Esophagus squamous epithelium (tissue), 5 donors: ENCODE measurements around the gene UBA6. TPM values are rescaled to one million over a fixed set of nuclear protein-coding genes. Genes with fewer than 3 reads are reported as not detected.

Experiments used
- DNase-seq: peaks from one replicate; lab custom pipeline; 2025; lab: John Stamatoyannopoulos, UW
- H3K27ac ChIP-seq, 4 donors: fragments of 200-600 bp; sonication (generic); one replicate each; pipeline ENCODE4 v1.5.1; 2016 to 2019; ENCODE audit warnings: mild to moderate bottlenecking in 1 of 4
- H3K27me3 ChIP-seq, 4 donors: fragments of 200-600 bp; sonication (generic); 1 replicate in 3 of 4; 2 replicates in 1 of 4; pipeline versions ENCODE4 v1.5.1 to v1.6.0; 2017 to 2021; ENCODE audit warnings: antibody characterized with exemption in 1 of 4
- H3K36me3 ChIP-seq, 3 donors: fragments of 200-600 bp; sonication (generic); one replicate each; pipeline ENCODE4 v1.5.1; 2016 to 2019
- H3K4me1 ChIP-seq, 3 donors: fragments of 200-600 bp; sonication (generic); one replicate each; pipeline ENCODE4 v1.5.1; 2017 to 2019
- H3K4me3 ChIP-seq, 4 donors: fragments of 200-600 bp; sonication (generic); 1 replicate in 3 of 4; 2 replicates in 1 of 4; pipeline ENCODE4 v1.5.1; 2016 to 2019; ENCODE audit warnings: mild to moderate bottlenecking in 2 of 4, moderate library complexity in 1 of 4
- H3K9me3 ChIP-seq, 3 donors: fragments of 200-600 bp; sonication (generic); one replicate each; pipeline ENCODE4 v1.5.1; 2016 to 2019
- POLR2A ChIP-seq, 4 donors: fragments of 450-650 bp; IDR thresholded peaks; one replicate each; pipeline ENCODE4 v1.6.1; 2017; ENCODE audit warnings: antibody characterized with exemption in 4 of 4, mild to moderate bottlenecking in 4 of 4, moderate library complexity in 3 of 4
- WGBS, 2 donors: methylation state at CpG; one replicate each; pipeline ENCODE4 v1.1.5; 2018; 5-methylcytosine and 5-hydroxymethylcytosine counted together
- intact Hi-C: fragments of 100-400 bp; cut with DNase I; formaldehyde crosslinking; loops from one replicate; pipeline ENCODE4 v1.15.0; 2022
- small RNA-seq, 4 donors: library from RNA; depleted of rRNA; stranded (forward); fragments of <200 nt; gene quantifications; one replicate each; pipeline ENCODE3, GENCODE V24; 2016
- total RNA-seq, 4 donors: library from RNA; depleted of rRNA; stranded (reverse); fragments of >200 nt; gene quantifications; one replicate each; pipeline ENCODE4 v1.1.0, GENCODE V29; 2016
- TF ChIP-seq, protein P1 (sequence below), 6 experiments: fragments of 450-650 bp in 4 of 6; fragments of 200-600 bp in 2 of 6; sonication (generic) in 2 of 6; IDR thresholded peaks; one replicate each; pipeline ENCODE4 v1.5.1; 2016 to 2019; ENCODE audit warnings: antibody characterized with exemption in 6 of 6, mild to moderate bottlenecking in 4 of 6, moderate library complexity in 4 of 6
- donor health status: DM: yes; HTN: yes; CAD: no.

The UBA6 gene
- total RNA-seq, 4 donors from 2014 or later: 51.5 to 103 (median 87.8) TPM

DNA sequence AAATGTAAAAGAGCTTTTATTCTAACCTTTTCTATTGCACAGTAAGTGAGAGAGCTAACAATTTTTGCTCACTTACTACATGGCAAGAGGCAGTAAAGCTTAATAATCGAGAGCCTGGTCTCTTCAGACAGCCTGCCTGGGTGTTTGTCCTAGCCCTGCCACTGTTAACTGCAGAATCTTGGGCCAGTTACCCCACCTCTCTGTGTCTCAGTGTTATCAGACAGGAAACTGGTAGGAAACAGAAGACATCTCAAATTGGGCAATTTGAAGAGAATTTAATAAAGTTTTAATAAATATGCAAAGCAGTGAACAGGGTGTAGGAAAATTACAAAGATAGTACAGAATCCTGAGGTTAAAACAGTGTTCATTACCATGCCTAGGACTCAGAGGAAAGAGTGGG, 129.0 kb downstream of the UBA6 start:
- WGBS, 2 donors: 53 to 57% methylated on average over 1 of the region's 1 CpG
- intact Hi-C loops: no loop called here

DNA sequence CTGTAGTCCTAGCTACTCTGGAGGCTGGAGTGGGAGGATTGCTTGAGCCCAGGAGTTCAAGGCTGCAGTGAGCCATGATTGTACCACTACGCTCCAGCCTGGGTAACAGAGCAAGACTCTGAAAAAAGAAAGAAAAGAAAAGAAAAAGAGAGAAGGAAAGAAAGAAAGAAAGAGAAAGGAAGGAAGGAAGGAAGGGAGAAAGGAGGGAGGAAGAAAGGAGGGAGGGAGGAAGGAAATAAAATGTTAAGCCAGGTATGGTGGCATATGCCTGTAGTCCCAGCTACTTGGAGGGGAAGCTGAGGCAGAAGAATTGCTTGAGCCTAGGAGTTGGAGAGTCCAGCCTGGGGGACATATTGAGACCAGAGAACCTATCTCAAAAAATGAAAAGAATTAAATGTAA, 130.4 kb downstream of the UBA6 start:
- no peak overlapping the region for H3K4me3 ChIP-seq
- no peak overlapping the region for H3K27ac ChIP-seq
- peaks cover 0 to 8% (median 0%) of the 10 kb centered on the region in 3 donors for H3K4me1 ChIP-seq
- no peak for DNase-seq
- TF ChIP-seq, protein P1, sequence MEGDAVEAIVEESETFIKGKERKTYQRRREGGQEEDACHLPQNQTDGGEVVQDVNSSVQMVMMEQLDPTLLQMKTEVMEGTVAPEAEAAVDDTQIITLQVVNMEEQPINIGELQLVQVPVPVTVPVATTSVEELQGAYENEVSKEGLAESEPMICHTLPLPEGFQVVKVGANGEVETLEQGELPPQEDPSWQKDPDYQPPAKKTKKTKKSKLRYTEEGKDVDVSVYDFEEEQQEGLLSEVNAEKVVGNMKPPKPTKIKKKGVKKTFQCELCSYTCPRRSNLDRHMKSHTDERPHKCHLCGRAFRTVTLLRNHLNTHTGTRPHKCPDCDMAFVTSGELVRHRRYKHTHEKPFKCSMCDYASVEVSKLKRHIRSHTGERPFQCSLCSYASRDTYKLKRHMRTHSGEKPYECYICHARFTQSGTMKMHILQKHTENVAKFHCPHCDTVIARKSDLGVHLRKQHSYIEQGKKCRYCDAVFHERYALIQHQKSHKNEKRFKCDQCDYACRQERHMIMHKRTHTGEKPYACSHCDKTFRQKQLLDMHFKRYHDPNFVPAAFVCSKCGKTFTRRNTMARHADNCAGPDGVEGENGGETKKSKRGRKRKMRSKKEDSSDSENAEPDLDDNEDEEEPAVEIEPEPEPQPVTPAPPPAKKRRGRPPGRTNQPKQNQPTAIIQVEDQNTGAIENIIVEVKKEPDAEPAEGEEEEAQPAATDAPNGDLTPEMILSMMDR (IDR thresholded peaks at IDR 0.05): no peak
- TF ChIP-seq POLR2A (IDR thresholded peaks at IDR 0.05): no peak
- WGBS, 2 donors: 89 to 91% methylated on average over 1 of the region's 1 CpG
- intact Hi-C loops: no loop called here
- no peaks in the 10 kb centered on the region for H3K27me3 ChIP-seq
- H3K9me3 ChIP-seq: no peaks in the 10 kb centered on the region
- no peaks in the 10 kb centered on the region for H3K36me3 ChIP-seq

More for the DNA sequence above, 129.0 kb downstream of the UBA6 start:
- peaks cover 0 to 8% (median 0%) of the 10 kb centered on the region in 3 donors for H3K4me1 ChIP-seq
- H3K9me3 ChIP-seq: no peaks in the 10 kb centered on the region
- no peaks in the 10 kb centered on the region for H3K27me3 ChIP-seq
- H3K27ac ChIP-seq: no peak overlapping the region
- H3K4me3 ChIP-seq: no peak overlapping the region
- no peaks in the 10 kb centered on the region for H3K36me3 ChIP-seq
- TF ChIP-seq, protein P1 (IDR thresholded peaks at IDR 0.05): no peak
- TF ChIP-seq POLR2A (IDR thresholded peaks at IDR 0.05): no peak
- DNase-seq: no peak

DNA sequence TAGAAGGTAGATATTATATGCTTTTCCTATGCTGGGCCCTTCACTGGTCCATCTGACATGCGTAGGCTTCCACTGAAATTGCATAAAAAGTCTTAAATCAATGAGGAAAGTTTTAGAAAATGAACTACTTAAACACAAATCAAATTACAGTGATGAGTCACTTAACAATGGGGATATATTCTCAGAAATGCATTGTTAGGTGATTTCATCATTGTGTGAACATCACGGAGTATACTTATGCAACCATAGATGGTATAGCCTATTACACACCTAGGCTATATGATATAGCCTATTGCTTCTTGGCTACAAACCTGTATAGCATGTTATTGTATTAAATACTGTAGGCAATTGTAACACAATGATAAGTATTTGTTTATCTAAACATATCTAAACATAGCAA, 132.1 kb downstream of the UBA6 start:
- no peak for TF ChIP-seq POLR2A (IDR thresholded peaks at IDR 0.05)
- TF ChIP-seq, protein P1 (IDR thresholded peaks at IDR 0.05): no peak
- Histone ChIP-seq H3K4me1 (peaks cover 0 to 8% (median 0%) of the 10 kb centered on the region in 3 donors), H3K27me3 (no peaks in the 10 kb centered on the region), H3K9me3 (no peaks in the 10 kb centered on the region), H3K36me3 (no peaks in the 10 kb centered on the region), H3K27ac (no peak overlapping the region), H3K4me3 (no peak overlapping the region)
- intact Hi-C loops: no loop called here
- no peak for DNase-seq
- WGBS, 2 donors: 56 to 69% methylated on average over 2 of the region's 2 CpGs

GRCh38 chr4:67566335-67566734, 134.6 kb downstream of the UBA6 start:
- no peaks in the 10 kb centered on the region for H3K36me3 ChIP-seq
- intact Hi-C loops: no loop called here
- TF ChIP-seq, protein P1 (IDR thresholded peaks at IDR 0.05): no peak
- TF ChIP-seq POLR2A (IDR thresholded peaks at IDR 0.05): no peak
- no peaks in the 10 kb centered on the region for H3K27me3 ChIP-seq
- DNase-seq: no peak
- H3K9me3 ChIP-seq: no peaks in the 10 kb centered on the region
- WGBS, 2 donors: 89 to 96% methylated on average over 3 of the region's 3 CpGs
- peaks cover 0 to 8% (median 0%) of the 10 kb centered on the region in 3 donors for H3K4me1 ChIP-seq
- no peak overlapping the region for H3K4me3 ChIP-seq
- no peak overlapping the region for H3K27ac ChIP-seq

- H3K27me3 ChIP-seq: no peaks in the 10 kb centered on the region
- H3K36me3 ChIP-seq: no peaks in the 10 kb centered on the region
- DNase-seq: no peak
- intact Hi-C loops: no loop called here
- no peak overlapping the region for H3K4me3 ChIP-seq
- TF ChIP-seq, protein P1 (IDR thresholded peaks at IDR 0.05): no peak
- TF ChIP-seq POLR2A (IDR thresholded peaks at IDR 0.05): no peak
- peaks cover 0 to 8% (median 0%) of the 10 kb centered on the region in 3 donors for H3K4me1 ChIP-seq
- H3K27ac ChIP-seq: no peak overlapping the region
- H3K9me3 ChIP-seq: no peaks in the 10 kb centered on the region
Observed at GRCh38 chr4:67565284-67565683, 135.7 kb downstream of the UBA6 start.

Small RNAs within 50 kb of the gene (small RNA-seq; reads per million reads assigned to genes)
- 0 reads per million in 4 donors for gene AC096720.1
- gene RF00091: 0 to 0.15 (median 0) reads per million in 4 donors

Other genes starting within 250 kb of the UBA6 start
- 10 to 100 TPM; 11.8 to 30.1 (median 16.5) TPM for gene CENPC, start 155.7 kb downstream of the UBA6 start, total RNA-seq
- 1 to 10 TPM in 1 of 4 donors, not detected in 3; 1.7 TPM for gene STAP1, start 142.4 kb downstream of the UBA6 start, total RNA-seq
- gene GNRHR, start 53.2 kb upstream of the UBA6 start, total RNA-seq: 1 to 10 TPM in 1 of 4 donors, under 1 TPM in 3; 0.19 to 1.2 (median 0.51) TPM
- gene TMPRSS11D, start 182.8 kb upstream of the UBA6 start, total RNA-seq: 100 to 1,000 TPM in 3 of 4 donors, 10 to 100 TPM in 1; 45.0 to 208 (median 163) TPM